Measurements from ENCODE around the gene CD109.

DNA sequence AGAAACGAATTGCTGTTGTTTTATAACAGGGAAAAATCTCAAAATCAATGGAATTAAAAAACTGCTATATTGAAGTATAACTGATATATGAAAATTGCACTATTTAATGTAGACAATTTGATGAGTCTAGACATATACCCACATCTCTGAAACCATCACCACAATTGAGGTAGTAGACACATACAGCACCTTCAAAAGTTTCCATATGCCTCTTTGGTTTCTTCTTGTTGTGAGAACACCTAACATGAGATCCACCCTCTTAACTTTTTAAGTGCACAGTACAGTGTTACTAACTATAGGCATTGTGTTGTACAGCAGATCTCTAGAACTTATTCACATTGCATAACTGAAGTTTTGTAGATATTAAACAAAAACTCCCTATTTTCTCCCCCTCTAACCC lies 28.2 kb upstream of the CD109 start:
- TF ChIP-seq, protein P1, sequence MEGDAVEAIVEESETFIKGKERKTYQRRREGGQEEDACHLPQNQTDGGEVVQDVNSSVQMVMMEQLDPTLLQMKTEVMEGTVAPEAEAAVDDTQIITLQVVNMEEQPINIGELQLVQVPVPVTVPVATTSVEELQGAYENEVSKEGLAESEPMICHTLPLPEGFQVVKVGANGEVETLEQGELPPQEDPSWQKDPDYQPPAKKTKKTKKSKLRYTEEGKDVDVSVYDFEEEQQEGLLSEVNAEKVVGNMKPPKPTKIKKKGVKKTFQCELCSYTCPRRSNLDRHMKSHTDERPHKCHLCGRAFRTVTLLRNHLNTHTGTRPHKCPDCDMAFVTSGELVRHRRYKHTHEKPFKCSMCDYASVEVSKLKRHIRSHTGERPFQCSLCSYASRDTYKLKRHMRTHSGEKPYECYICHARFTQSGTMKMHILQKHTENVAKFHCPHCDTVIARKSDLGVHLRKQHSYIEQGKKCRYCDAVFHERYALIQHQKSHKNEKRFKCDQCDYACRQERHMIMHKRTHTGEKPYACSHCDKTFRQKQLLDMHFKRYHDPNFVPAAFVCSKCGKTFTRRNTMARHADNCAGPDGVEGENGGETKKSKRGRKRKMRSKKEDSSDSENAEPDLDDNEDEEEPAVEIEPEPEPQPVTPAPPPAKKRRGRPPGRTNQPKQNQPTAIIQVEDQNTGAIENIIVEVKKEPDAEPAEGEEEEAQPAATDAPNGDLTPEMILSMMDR (IDR thresholded peaks at IDR 0.05): no peak
- no peak for TF ChIP-seq POLR2A (IDR thresholded peaks at IDR 0.05)

Data from gastroesophageal sphincter (tissue), 3 donors.